ENCODE measurements around the gene TOMM6.

Gene TOMM6

GRCh38 chr6:41785254-41785653 is 2.2 kb upstream of the TOMM6 start:
- 88% methylated on average over 11 of the region's 11 CpGs for WGBS
- H2AFZ ChIP-seq (ENCODE audit: low read depth, low read length) = no peak overlapping the region
- no peak overlapping the region for H3K27ac ChIP-seq (ENCODE audit: low read length, poor library complexity, severe bottlenecking)
- H3K27me3 ChIP-seq (ENCODE audit: control insufficient read depth in 1 of 2, insufficient read depth in 1 of 2, low read length in 2 of 2) = no peaks in the 10 kb centered on the region
- peaks cover 23% of the 10 kb centered on the region for H3K4me1 ChIP-seq (ENCODE audit: control insufficient read depth, insufficient read depth, low read depth, low read length)
- no peak overlapping the region for H3K4ac ChIP-seq (ENCODE audit: low read depth in 1 of 2, low read length in 2 of 2)
- H4K8ac ChIP-seq (ENCODE audit: low read length) = no peak overlapping the region
- H3K14ac ChIP-seq (ENCODE audit: low read length in 2 of 2) = no peak overlapping the region
- DNase-seq = no peak
- H4K91ac ChIP-seq (ENCODE audit: low read length) = no peak overlapping the region
- H2BK15ac ChIP-seq (ENCODE audit: low read depth, poor library complexity, severe bottlenecking) = no peak overlapping the region
- H3K9me3 ChIP-seq (ENCODE audit: control insufficient read depth, low read length) = no peaks in the 10 kb centered on the region
- H3K18ac ChIP-seq (ENCODE audit: low read depth in 1 of 2, low read length in 2 of 2) = no peak overlapping the region
- no peak overlapping the region for H2BK5ac ChIP-seq (ENCODE audit: low read depth, low read length, poor library complexity, severe bottlenecking)
- H3K79me1 ChIP-seq (replicated peaks; ENCODE audit: low read length, poor library complexity, severe bottlenecking) = peaks cover 13% of the 10 kb centered on the region
- peaks cover 3 to 15% of the 10 kb centered on the region in 2 experiments for H3K36me3 ChIP-seq (ENCODE audit: control insufficient read depth in 1 of 2, insufficient read depth in 2 of 2, low read depth in 1 of 2, low read length in 2 of 2)
- H2BK120ac ChIP-seq (ENCODE audit: low read depth, low read length) = no peak overlapping the region
- no peak overlapping the region for H3K23ac ChIP-seq (ENCODE audit: low read length in 2 of 2)
- H2AK5ac ChIP-seq (ENCODE audit: low read length, severe bottlenecking) = no peak overlapping the region
- no peak overlapping the region for H3K4me3 ChIP-seq (ENCODE audit: insufficient read depth in 1 of 2, low read depth in 1 of 2, low read length in 2 of 2)
- no peak overlapping the region for H3K9ac ChIP-seq (ENCODE audit: low read length)
- no peak overlapping the region for H3K4me2 ChIP-seq (ENCODE audit: low read length, poor library complexity, severe bottlenecking)
- no peak overlapping the region for H2BK12ac ChIP-seq (ENCODE audit: low read length in 2 of 2)

DNA sequence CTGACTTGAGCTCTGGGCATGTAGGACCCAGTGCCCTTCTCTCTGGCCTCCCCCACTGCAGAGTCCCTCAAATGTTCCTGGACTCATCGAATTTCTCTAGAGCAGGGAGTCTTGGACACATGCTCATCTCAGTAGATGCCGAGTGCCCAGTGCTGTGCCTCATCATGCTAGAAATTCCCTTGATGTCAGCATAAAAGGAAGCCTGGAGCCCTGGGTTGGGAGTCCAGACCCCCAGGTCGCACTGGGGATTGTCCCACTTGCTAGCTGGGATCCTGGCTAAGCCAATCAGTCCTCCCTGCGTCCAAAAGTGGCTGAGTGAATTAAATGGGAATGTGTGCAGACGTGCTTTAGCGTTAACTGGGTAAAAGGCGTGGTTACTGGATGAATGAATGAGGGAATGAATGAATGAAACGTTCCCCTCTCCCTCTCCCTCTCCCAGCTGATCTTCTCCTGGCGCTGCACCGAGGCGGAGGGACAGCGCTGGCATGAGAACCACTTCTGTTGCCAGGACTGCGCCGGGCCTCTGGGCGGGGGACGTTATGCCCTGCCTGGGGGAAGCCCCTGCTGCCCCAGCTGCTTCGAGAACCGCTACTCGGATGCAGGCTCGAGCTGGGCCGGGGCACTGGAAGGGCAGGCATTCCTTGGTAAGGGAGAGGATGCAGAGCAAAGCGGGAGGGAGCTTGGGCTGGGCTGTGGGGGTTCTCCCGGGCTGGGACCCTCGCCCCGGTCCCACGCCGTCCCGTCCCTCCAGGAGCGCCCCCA is 1.6 kb upstream of the TOMM6 start:
- H4K91ac ChIP-seq (ENCODE audit: low read length) = peak overlapping the region; percentile 2
- H3K4me2 ChIP-seq (ENCODE audit: low read length, poor library complexity, severe bottlenecking) = peak overlapping the region; percentile 91
- no peak overlapping the region for H3K23ac ChIP-seq (ENCODE audit: low read length in 2 of 2)
- peak overlapping the region in 1 of 2 experiments; percentile 84 for H3K14ac ChIP-seq (ENCODE audit: low read length in 2 of 2)
- peaks cover 3 to 21% of the 10 kb centered on the region in 2 experiments for H3K36me3 ChIP-seq (ENCODE audit: control insufficient read depth in 1 of 2, insufficient read depth in 2 of 2, low read depth in 1 of 2, low read length in 2 of 2)
- no peak overlapping the region for H2AK5ac ChIP-seq (ENCODE audit: low read length, severe bottlenecking)
- peak; percentile 40 for DNase-seq
- peak overlapping the region in 1 of 2 experiments; percentile 15 for H2BK12ac ChIP-seq (ENCODE audit: low read length in 2 of 2)
- no peaks in the 10 kb centered on the region for H3K9me3 ChIP-seq (ENCODE audit: control insufficient read depth, low read length)
- peak overlapping the region; percentile 44 to 75 for H3K18ac ChIP-seq (ENCODE audit: low read depth in 1 of 2, low read length in 2 of 2)
- H3K4ac ChIP-seq (ENCODE audit: low read depth in 1 of 2, low read length in 2 of 2) = peak overlapping the region in 1 of 2 experiments; percentile 49
- H4K8ac ChIP-seq (ENCODE audit: low read length) = peak overlapping the region; percentile 78
- H3K9ac ChIP-seq (ENCODE audit: low read length) = peak overlapping the region; percentile 74
- H3K4me3 ChIP-seq (ENCODE audit: insufficient read depth in 1 of 2, low read depth in 1 of 2, low read length in 2 of 2) = peak overlapping the region; percentile 69 to 100
- peaks cover 22% of the 10 kb centered on the region for H3K4me1 ChIP-seq (ENCODE audit: control insufficient read depth, insufficient read depth, low read depth, low read length)
- H2BK15ac ChIP-seq (ENCODE audit: low read depth, poor library complexity, severe bottlenecking) = peak overlapping the region; percentile 60
- no peaks in the 10 kb centered on the region for H3K27me3 ChIP-seq (ENCODE audit: control insufficient read depth in 1 of 2, insufficient read depth in 1 of 2, low read length in 2 of 2)
- no peak overlapping the region for H2BK5ac ChIP-seq (ENCODE audit: low read depth, low read length, poor library complexity, severe bottlenecking)
- no peak overlapping the region for H2AFZ ChIP-seq (ENCODE audit: low read depth, low read length)
- 39% methylated on average over 24 of the region's 29 CpGs for WGBS
- no peak overlapping the region for H3K27ac ChIP-seq (ENCODE audit: low read length, poor library complexity, severe bottlenecking)
- H3K79me1 ChIP-seq (replicated peaks; ENCODE audit: low read length, poor library complexity, severe bottlenecking) = peaks cover 15% of the 10 kb centered on the region
- H2BK120ac ChIP-seq (ENCODE audit: low read depth, low read length) = no peak overlapping the region

DNA sequence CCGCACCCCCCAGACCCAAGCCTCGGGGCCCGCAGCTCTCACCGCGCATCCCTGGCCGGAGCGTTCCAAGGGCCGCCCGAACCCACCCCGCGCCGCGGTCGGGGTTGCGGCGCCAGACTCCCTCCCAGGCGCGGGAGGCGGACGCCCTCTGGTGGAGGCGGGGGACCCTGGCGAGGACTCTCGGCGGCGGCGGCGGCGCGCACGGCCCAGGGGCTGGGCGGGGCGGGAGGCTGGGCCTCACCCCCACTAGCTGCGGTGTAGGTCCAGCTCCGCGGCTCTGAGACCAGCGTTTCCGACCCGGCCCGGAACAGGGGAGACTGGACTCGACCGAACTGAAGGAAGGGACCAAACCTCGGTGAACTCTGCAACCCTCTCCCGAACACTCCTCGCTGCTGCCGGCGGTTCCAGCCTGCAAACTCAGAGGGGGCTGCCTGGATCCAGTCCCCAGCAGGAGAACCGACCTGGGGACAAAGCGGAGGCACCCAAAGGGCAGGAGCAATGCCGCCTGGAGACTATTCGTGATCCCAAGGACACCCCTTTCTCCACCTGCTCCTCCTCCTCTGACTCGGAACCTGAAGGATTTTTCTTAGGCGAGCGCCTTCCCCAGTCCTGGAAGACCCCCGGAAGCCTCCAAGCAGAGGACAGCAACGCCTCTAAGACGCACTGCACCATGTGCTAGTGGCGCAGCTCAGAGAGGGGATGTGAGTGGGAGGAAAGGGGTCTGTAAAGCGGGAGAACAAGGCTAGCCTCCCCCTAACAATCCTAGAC is 859 bp upstream of the TOMM6 start:
- no peaks in the 10 kb centered on the region for H3K27me3 ChIP-seq (ENCODE audit: control insufficient read depth in 1 of 2, insufficient read depth in 1 of 2, low read length in 2 of 2)
- no peak overlapping the region for H2BK120ac ChIP-seq (ENCODE audit: low read depth, low read length)
- peak; percentile 82 for DNase-seq
- peak overlapping the region in 1 of 2 experiments; percentile 66 for H3K23ac ChIP-seq (ENCODE audit: low read length in 2 of 2)
- peak overlapping the region in 1 of 2 experiments; percentile 79 for H3K14ac ChIP-seq (ENCODE audit: low read length in 2 of 2)
- H3K27ac ChIP-seq (ENCODE audit: low read length, poor library complexity, severe bottlenecking) = peak overlapping the region; percentile 88
- peaks cover 3 to 28% of the 10 kb centered on the region in 2 experiments for H3K36me3 ChIP-seq (ENCODE audit: control insufficient read depth in 1 of 2, insufficient read depth in 2 of 2, low read depth in 1 of 2, low read length in 2 of 2)
- H2AK5ac ChIP-seq (ENCODE audit: low read length, severe bottlenecking) = no peak overlapping the region
- H3K4me3 ChIP-seq (ENCODE audit: insufficient read depth in 1 of 2, low read depth in 1 of 2, low read length in 2 of 2) = peak overlapping the region; percentile 69 to 100
- peaks cover 16% of the 10 kb centered on the region for H3K4me1 ChIP-seq (ENCODE audit: control insufficient read depth, insufficient read depth, low read depth, low read length)
- H3K9ac ChIP-seq (ENCODE audit: low read length) = peak overlapping the region; percentile 96
- peak overlapping the region; percentile 61 to 79 for H3K4ac ChIP-seq (ENCODE audit: low read depth in 1 of 2, low read length in 2 of 2)
- H2BK5ac ChIP-seq (ENCODE audit: low read depth, low read length, poor library complexity, severe bottlenecking) = peak overlapping the region; percentile 81
- H2BK12ac ChIP-seq (ENCODE audit: low read length in 2 of 2) = peak overlapping the region in 1 of 2 experiments; percentile 49
- WGBS = under 1% methylated on average over 50 of the region's 58 CpGs
- H4K91ac ChIP-seq (ENCODE audit: low read length) = peak overlapping the region; percentile 30
- no peaks in the 10 kb centered on the region for H3K9me3 ChIP-seq (ENCODE audit: control insufficient read depth, low read length)
- peaks cover 15% of the 10 kb centered on the region for H3K79me1 ChIP-seq (replicated peaks; ENCODE audit: low read length, poor library complexity, severe bottlenecking)
- H2BK15ac ChIP-seq (ENCODE audit: low read depth, poor library complexity, severe bottlenecking) = peak overlapping the region; percentile 60
- peak overlapping the region; percentile 96 for H3K4me2 ChIP-seq (ENCODE audit: low read length, poor library complexity, severe bottlenecking)
- peak overlapping the region; percentile 10 for H2AFZ ChIP-seq (ENCODE audit: low read depth, low read length)
- peak overlapping the region; percentile 75 to 90 for H3K18ac ChIP-seq (ENCODE audit: low read depth in 1 of 2, low read length in 2 of 2)
- H4K8ac ChIP-seq (ENCODE audit: low read length) = peak overlapping the region; percentile 78

GRCh38 chr6:41789390-41789724 is 1.9 kb downstream of the TOMM6 start:
- 90% methylated on average over 2 of the region's 3 CpGs for WGBS
- no peak overlapping the region for H3K4ac ChIP-seq (ENCODE audit: low read depth in 1 of 2, low read length in 2 of 2)

More at GRCh38 chr6:41789390-41789724, 1.9 kb downstream of the TOMM6 start:
- no peak overlapping the region for H3K9ac ChIP-seq (ENCODE audit: low read length)
- H3K27me3 ChIP-seq (ENCODE audit: control insufficient read depth in 1 of 2, insufficient read depth in 1 of 2, low read length in 2 of 2) = no peaks in the 10 kb centered on the region
- H2AFZ ChIP-seq (ENCODE audit: low read depth, low read length) = no peak overlapping the region
- H4K91ac ChIP-seq (ENCODE audit: low read length) = no peak overlapping the region
- peaks cover 6 to 39% of the 10 kb centered on the region in 2 experiments for H3K36me3 ChIP-seq (ENCODE audit: control insufficient read depth in 1 of 2, insufficient read depth in 2 of 2, low read depth in 1 of 2, low read length in 2 of 2)
- H3K79me1 ChIP-seq (replicated peaks; ENCODE audit: low read length, poor library complexity, severe bottlenecking) = peaks cover 16% of the 10 kb centered on the region
- no peak overlapping the region for H2BK15ac ChIP-seq (ENCODE audit: low read depth, poor library complexity, severe bottlenecking)
- no peak overlapping the region for H3K18ac ChIP-seq (ENCODE audit: low read depth in 1 of 2, low read length in 2 of 2)
- H2BK120ac ChIP-seq (ENCODE audit: low read depth, low read length) = no peak overlapping the region
- H3K4me2 ChIP-seq (ENCODE audit: low read length, poor library complexity, severe bottlenecking) = no peak overlapping the region
- no peak overlapping the region for H2BK5ac ChIP-seq (ENCODE audit: low read depth, low read length, poor library complexity, severe bottlenecking)
- H2BK12ac ChIP-seq (ENCODE audit: low read length in 2 of 2) = no peak overlapping the region
- no peak overlapping the region for H4K8ac ChIP-seq (ENCODE audit: low read length)
- H2AK5ac ChIP-seq (ENCODE audit: low read length, severe bottlenecking) = no peak overlapping the region
- H3K27ac ChIP-seq (ENCODE audit: low read length, poor library complexity, severe bottlenecking) = no peak overlapping the region
- H3K4me1 ChIP-seq (ENCODE audit: control insufficient read depth, insufficient read depth, low read depth, low read length) = peaks cover 18% of the 10 kb centered on the region
- no peaks in the 10 kb centered on the region for H3K9me3 ChIP-seq (ENCODE audit: control insufficient read depth, low read length)
- no peak overlapping the region for H3K23ac ChIP-seq (ENCODE audit: low read length in 2 of 2)
- no peak overlapping the region for H3K14ac ChIP-seq (ENCODE audit: low read length in 2 of 2)
- no peak overlapping the region for H3K4me3 ChIP-seq (ENCODE audit: insufficient read depth in 1 of 2, low read depth in 1 of 2, low read length in 2 of 2)
- DNase-seq = no peak
